ENCODE data around the gene CAMK2B.

DNA sequence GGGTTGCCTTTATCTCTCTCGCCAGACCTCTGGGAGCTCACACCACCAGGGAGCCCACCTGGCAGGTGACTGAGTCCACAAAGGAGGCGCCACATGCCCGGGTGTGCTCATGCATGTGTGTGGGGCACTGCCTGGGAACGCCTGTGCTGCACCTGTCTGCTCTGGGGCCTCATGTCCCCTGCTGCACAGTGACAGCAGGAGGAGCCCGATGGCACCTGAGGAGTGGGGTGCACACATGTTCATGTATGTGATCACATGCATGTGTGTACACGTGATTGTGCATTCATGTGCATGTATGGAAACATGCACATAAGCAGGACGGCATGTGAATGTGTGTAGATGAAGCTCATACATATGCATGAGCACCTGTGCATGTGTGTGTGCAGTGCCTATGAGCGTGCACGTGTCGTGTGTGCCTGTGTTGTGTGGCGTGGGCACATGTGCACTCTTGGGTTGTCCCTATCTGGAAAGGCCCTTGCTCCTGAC lies 102.6 kb downstream of the CAMK2B start:
- TF ChIP-seq, protein P1, sequence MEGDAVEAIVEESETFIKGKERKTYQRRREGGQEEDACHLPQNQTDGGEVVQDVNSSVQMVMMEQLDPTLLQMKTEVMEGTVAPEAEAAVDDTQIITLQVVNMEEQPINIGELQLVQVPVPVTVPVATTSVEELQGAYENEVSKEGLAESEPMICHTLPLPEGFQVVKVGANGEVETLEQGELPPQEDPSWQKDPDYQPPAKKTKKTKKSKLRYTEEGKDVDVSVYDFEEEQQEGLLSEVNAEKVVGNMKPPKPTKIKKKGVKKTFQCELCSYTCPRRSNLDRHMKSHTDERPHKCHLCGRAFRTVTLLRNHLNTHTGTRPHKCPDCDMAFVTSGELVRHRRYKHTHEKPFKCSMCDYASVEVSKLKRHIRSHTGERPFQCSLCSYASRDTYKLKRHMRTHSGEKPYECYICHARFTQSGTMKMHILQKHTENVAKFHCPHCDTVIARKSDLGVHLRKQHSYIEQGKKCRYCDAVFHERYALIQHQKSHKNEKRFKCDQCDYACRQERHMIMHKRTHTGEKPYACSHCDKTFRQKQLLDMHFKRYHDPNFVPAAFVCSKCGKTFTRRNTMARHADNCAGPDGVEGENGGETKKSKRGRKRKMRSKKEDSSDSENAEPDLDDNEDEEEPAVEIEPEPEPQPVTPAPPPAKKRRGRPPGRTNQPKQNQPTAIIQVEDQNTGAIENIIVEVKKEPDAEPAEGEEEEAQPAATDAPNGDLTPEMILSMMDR (IDR thresholded peaks at IDR 0.05) = no peak
- TF ChIP-seq, protein P2, sequence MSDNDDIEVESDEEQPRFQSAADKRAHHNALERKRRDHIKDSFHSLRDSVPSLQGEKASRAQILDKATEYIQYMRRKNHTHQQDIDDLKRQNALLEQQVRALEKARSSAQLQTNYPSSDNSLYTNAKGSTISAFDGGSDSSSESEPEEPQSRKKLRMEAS (IDR thresholded peaks at IDR 0.05) = no peak
- TF ChIP-seq HEYL (CRISPR knock-in tag; IDR thresholded peaks at IDR 0.05) = no peak
- TF ChIP-seq USF2 (IDR thresholded peaks at IDR 0.05) = no peak
- no peak for TF ChIP-seq POLR2A (IDR thresholded peaks at IDR 0.05; ENCODE audit: low read length)
- no peak for TF ChIP-seq KDM1A (IDR thresholded peaks at IDR 0.05; ENCODE audit: low read depth)
